Medulla oblongata (tissue), 1 donor: ENCODE measurements around the gene MUC5B.

Experiments used
- DNase-seq: peaks from one replicate; pipeline ENCODE4 v3.0.0-alpha.2; 2015; ENCODE audit errors: extremely low spot score

The MUC5B gene

GRCh38 chr11:1300569-1301187 lies 77.8 kb downstream of the MUC5B start:
- no peak for DNase-seq

GRCh38 chr11:1301220-1302000 lies 78.5 kb downstream of the MUC5B start:
- no peak for DNase-seq

GRCh38 chr11:1302041-1302460 lies 79.2 kb downstream of the MUC5B start:
- DNase-seq: no peak

GRCh38 chr11:1302461-1303125 lies 79.7 kb downstream of the MUC5B start:
- DNase-seq: no peak

GRCh38 chr11:1303126-1303821 lies 80.4 kb downstream of the MUC5B start:
- peak; percentile 75 for DNase-seq

- DNase-seq: no peak
Observed at GRCh38 chr11:1303973-1304372, 81.1 kb downstream of the MUC5B start.

- DNase-seq: no peak
Observed at GRCh38 chr11:1304380-1304779, 81.5 kb downstream of the MUC5B start.

GRCh38 chr11:1305063-1305495 lies 82.2 kb downstream of the MUC5B start:
- DNase-seq: no peak

GRCh38 chr11:1305501-1306056 lies 82.7 kb downstream of the MUC5B start:
- DNase-seq: no peak

GRCh38 chr11:1306186-1307162 lies 83.6 kb downstream of the MUC5B start:
- no peak for DNase-seq

GRCh38 chr11:1307163-1307870 lies 84.5 kb downstream of the MUC5B start:
- DNase-seq: no peak

- no peak for DNase-seq
Observed at GRCh38 chr11:1307998-1308742, 85.3 kb downstream of the MUC5B start.

GRCh38 chr11:1308743-1309497 lies 86.1 kb downstream of the MUC5B start:
- no peak for DNase-seq

- DNase-seq: peak; percentile 96
Observed at GRCh38 chr11:1309498-1310317, 86.8 kb downstream of the MUC5B start, which contains the start of gene TOLLIP. Gene TOLLIP (minus strand): TSS chr11:1309632. CDS start chr11:1309498, 134 bp downstream.

- DNase-seq: no peak
Observed at GRCh38 chr11:1310318-1310687, 87.4 kb downstream of the MUC5B start.

GRCh38 chr11:1310772-1311468 lies 88.1 kb downstream of the MUC5B start:
- DNase-seq: no peak
